Natural killer cell (primary cell): ENCODE data around the gene OR51A7. TPM values are rescaled to one million over a fixed set of nuclear protein-coding genes. Genes with fewer than 3 reads are reported as not detected.
"Not testable (repeated sequence)": the region's sequence is repeated elsewhere in the genome, so short reads cannot be mapped to it uniquely, and the experiment has no call there.

Experiments
- ATAC-seq, 3 donors: fragments of 150-1000 bp in 2 of 3; fragments of 200-7000 bp in 1 of 3; cut with Tn5 transposase; 1 replicate in 1 of 3; 2 replicates in 2 of 3; pipeline ENCODE4 v1.10.0; 2021; ENCODE audit warnings: mild to moderate bottlenecking in 2 of 3, moderate library complexity in 2 of 3
- DNase-seq, 2 donors: peaks; one replicate each; pipeline versions ENCODE4 v3.0.0 to v3.0.0-alpha.2; 2013 to 2021; ENCODE audit warnings: mixed read lengths in 1 of 2
- H3K27ac ChIP-seq: one replicate; pipeline ENCODE4 v1.5.1; 2013; ENCODE audit warnings: mild to moderate bottlenecking, low read length
- H3K27me3 ChIP-seq: one replicate; pipeline ENCODE4 v1.6.1; 2013; ENCODE audit warnings: low read length; ENCODE audit not compliant: control insufficient read depth, insufficient read depth
- H3K36me3 ChIP-seq: one replicate; pipeline ENCODE4 v1.6.1; 2013; ENCODE audit warnings: low read length; ENCODE audit not compliant: control insufficient read depth, insufficient read depth
- H3K4me1 ChIP-seq: one replicate; pipeline ENCODE4 v1.6.1; 2013; ENCODE audit warnings: low read length; ENCODE audit not compliant: control insufficient read depth, insufficient read depth
- H3K4me3 ChIP-seq: one replicate; pipeline ENCODE4 v1.5.1; 2013; ENCODE audit warnings: low read length
- H3K9me3 ChIP-seq: one replicate; pipeline ENCODE4 v1.6.1; 2013; ENCODE audit warnings: low read length; ENCODE audit not compliant: control insufficient read depth, insufficient read depth
- H3K27ac Mint-ChIP-seq, 2 donors: one replicate each; pipeline ENCODE4 v1.8.0; 2022; ENCODE audit warnings: mild to moderate bottlenecking in 2 of 2, mixed read lengths in 2 of 2, moderate library complexity in 1 of 2
- H3K27me3 Mint-ChIP-seq, 2 donors: one replicate each; pipeline ENCODE4 v1.8.0; 2022; ENCODE audit warnings: low read depth in 2 of 2, mixed read lengths in 2 of 2
- H3K36me3 Mint-ChIP-seq: one replicate; pipeline ENCODE4 v1.8.0; 2022; ENCODE audit warnings: mixed read lengths
- H3K4me1 Mint-ChIP-seq, 2 donors: one replicate each; pipeline ENCODE4 v1.8.0; 2022; ENCODE audit warnings: mixed read lengths in 2 of 2
- H3K4me3 Mint-ChIP-seq: one replicate; pipeline ENCODE4 v1.8.0; 2022; ENCODE audit warnings: mild to moderate bottlenecking, moderate library complexity, mixed read lengths
- H3K9me3 Mint-ChIP-seq, 2 donors: one replicate each; pipeline ENCODE4 v1.8.0; 2022; ENCODE audit warnings: mixed read lengths in 2 of 2
- WGBS: methylation state at CpG from one replicate; pipeline ENCODE4 v1.1.7; 2013; ENCODE audit warnings: missing lambda C conversion rate; ENCODE audit not compliant: insufficient coverage; 5-methylcytosine and 5-hydroxymethylcytosine counted together
- intact Hi-C: fragments of 100-400 bp; cut with micrococcal nuclease; formaldehyde crosslinking; loops from one replicate; pipeline ENCODE4 v1.14.2; 2022
- total RNA-seq, 4 donors: library from RNA; stranded (reverse); fragments of 120-200 nt in 1 of 4; gene quantifications; one replicate each; pipeline versions ENCODE4 v1.2.3 to v1.2.4, GENCODE V29; 2013 to 2022
- TF ChIP-seq, protein P1 (sequence below): fragments of 200-600 bp; IDR thresholded peaks from one replicate; pipeline ENCODE4 v1.8.0; 2022; ENCODE audit warnings: antibody characterized with exemption

OR51A7 gene, protein sequence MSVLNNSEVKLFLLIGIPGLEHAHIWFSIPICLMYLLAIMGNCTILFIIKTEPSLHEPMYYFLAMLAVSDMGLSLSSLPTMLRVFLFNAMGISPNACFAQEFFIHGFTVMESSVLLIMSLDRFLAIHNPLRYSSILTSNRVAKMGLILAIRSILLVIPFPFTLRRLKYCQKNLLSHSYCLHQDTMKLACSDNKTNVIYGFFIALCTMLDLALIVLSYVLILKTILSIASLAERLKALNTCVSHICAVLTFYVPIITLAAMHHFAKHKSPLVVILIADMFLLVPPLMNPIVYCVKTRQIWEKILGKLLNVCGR
- not detected for total RNA-seq
- not detected for total RNA-seq (2013)

DNA sequence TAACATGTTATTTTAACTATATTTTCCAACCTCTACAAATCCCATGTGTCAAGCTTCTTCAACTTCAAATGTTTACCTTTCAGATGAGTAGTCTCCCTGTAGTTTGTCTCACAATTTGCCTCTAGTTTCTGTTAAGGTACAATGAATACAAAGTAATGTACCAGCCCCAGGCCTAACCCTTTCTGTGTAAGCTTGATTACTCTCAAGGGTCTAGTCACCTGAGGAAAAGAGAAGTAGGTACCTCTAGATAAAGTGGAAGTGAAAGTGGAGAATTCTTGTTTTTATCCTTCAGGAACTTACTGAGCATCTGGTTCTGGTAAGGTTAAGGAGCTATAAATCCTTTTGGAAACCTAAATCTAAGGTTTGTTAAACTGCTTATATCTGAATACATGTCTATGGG lies at the start of gene OR51A7:
OR51A7 (plus strand) TSS at position 300 of the 400 bp plus-strand sequence. CDS start 3,587 bp downstream, outside the sequence.
- H3K36me3 ChIP-seq = no peaks in the 10 kb centered on the region
- Mint-ChIP-seq H3K36me3 (no peaks in the 10 kb centered on the region), H3K4me3 (no peak within 1 kb of the TSS), H3K27me3 (no peaks in the 10 kb centered on the region), H3K9me3 (no peaks in the 10 kb centered on the region), H3K27ac (no peak within 1 kb of the TSS), H3K4me1 (no peaks in the 10 kb centered on the region)
- DNase-seq (no peak), ATAC-seq (no peak)
- TF ChIP-seq, protein P1, sequence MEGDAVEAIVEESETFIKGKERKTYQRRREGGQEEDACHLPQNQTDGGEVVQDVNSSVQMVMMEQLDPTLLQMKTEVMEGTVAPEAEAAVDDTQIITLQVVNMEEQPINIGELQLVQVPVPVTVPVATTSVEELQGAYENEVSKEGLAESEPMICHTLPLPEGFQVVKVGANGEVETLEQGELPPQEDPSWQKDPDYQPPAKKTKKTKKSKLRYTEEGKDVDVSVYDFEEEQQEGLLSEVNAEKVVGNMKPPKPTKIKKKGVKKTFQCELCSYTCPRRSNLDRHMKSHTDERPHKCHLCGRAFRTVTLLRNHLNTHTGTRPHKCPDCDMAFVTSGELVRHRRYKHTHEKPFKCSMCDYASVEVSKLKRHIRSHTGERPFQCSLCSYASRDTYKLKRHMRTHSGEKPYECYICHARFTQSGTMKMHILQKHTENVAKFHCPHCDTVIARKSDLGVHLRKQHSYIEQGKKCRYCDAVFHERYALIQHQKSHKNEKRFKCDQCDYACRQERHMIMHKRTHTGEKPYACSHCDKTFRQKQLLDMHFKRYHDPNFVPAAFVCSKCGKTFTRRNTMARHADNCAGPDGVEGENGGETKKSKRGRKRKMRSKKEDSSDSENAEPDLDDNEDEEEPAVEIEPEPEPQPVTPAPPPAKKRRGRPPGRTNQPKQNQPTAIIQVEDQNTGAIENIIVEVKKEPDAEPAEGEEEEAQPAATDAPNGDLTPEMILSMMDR = no peak
- no peaks in the 10 kb centered on the region for H3K9me3 ChIP-seq
- H3K27me3 ChIP-seq = no peaks in the 10 kb centered on the region
- H3K27ac ChIP-seq = no peak within 1 kb of the TSS
- intact Hi-C loops = no loop called here
- H3K4me1 ChIP-seq = no peaks in the 10 kb centered on the region
- no peak within 1 kb of the TSS for H3K4me3 ChIP-seq

DNA sequence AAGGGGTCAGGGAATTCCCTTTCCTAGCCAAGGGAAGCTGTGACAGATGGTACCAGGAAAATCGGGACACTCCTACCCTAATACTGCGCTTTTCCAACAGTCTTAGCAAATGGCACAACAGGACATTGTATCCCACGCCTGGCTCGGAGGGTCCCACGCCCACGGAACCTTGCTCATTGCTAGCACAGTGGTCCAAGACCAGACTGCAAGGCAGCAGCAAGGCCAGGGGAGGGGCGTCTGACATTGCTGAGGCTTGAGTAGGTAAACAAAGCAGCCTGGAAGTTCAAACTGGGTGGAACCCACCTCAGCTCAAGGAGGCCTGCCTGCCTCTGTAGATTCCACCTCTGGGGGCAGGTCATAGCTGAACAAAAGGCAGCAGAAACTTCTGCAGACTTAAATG lies 49.3 kb upstream of the OR51A7 start:
- WGBS = 94% methylated on average over 7 of the region's 7 CpGs
- H3K27me3 Mint-ChIP-seq, H3K4me1 Mint-ChIP-seq, H3K4me3 ChIP-seq, DNase-seq, intact Hi-C loops, H3K4me3 Mint-ChIP-seq, ATAC-seq, H3K27ac Mint-ChIP-seq, H3K36me3 Mint-ChIP-seq, H3K27ac ChIP-seq, H3K36me3 ChIP-seq, H3K9me3 Mint-ChIP-seq, H3K27me3 ChIP-seq, H3K4me1 ChIP-seq, H3K9me3 ChIP-seq: not testable (repeated sequence)

DNA sequence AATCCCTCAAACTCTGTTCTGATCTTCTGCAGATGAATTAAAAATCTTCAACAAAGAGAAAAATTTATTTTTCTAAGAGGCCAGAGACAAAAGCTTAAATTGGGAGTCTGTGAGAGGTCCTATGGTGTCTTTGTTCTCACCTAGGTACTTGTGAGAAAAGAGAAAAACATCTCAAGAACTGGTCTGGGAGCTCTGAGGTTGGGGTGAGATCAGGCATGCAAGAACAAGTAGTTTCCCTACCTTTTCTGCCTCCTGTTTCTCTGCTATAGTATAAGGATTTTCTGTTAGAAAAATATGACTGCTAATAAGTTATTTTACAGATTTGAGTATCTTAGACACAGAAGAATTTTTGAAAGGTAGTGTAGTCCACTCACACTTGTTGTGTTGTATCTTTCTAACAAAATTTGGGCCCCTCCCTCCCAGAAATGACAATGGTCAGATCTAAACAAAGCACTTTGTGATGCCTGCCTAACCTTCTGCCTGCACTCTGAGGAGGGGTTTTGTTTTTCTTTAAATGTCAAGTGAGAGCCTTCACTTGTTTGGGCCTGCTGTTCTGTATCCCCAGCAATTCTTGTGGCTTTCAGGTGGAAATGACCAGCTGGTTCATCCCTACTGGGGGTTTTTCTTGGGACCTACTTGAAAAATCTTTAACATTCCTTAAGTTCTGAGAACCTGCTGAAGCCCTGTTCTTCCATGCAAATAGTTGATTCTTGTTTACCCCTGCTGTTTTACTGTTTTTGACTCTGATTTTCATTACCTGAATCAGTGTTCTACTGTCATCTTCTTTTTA lies 40.9 kb upstream of the OR51A7 start:
- H3K36me3 ChIP-seq = no peaks in the 10 kb centered on the region
- H3K9me3 ChIP-seq = no peaks in the 10 kb centered on the region
- H3K4me3 ChIP-seq = no peak overlapping the region
- TF ChIP-seq, protein P1 = no peak
- no peaks in the 10 kb centered on the region for H3K27me3 ChIP-seq
- ATAC-seq (no peak), DNase-seq (no peak)
- H3K4me1 Mint-ChIP-seq = no peaks in the 10 kb centered on the region
- H3K9me3 Mint-ChIP-seq = peaks cover 6 to 11% of the 10 kb centered on the region in 2 donors
- H3K4me3 Mint-ChIP-seq = no peak overlapping the region
- intact Hi-C loops = no loop called here
- H3K27me3 Mint-ChIP-seq = peaks cover 0 to 4% of the 10 kb centered on the region in 2 donors
- H3K36me3 Mint-ChIP-seq = no peaks in the 10 kb centered on the region
- H3K27ac Mint-ChIP-seq = no peak overlapping the region
- no peaks in the 10 kb centered on the region for H3K4me1 ChIP-seq
- no peak overlapping the region for H3K27ac ChIP-seq

DNA sequence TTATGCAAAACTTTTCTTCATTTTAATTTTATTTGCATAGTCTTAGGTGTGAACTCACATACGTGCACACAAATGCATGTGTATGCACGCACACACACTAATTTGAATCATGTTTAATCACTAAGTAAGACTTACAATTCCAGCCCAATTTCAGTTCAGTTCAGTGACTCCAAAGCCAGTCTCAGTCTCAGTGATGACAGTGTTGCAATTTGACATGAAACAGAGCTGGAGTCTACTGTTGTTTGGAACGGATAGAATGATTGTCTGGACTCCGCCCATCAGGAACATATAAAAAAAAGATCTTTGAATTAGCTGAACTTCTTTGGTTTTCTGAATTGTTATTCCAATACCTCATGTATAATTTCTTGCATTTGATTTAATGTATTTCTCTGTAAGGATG lies 39.7 kb upstream of the OR51A7 start:
- peaks cover 0 to 4% of the 10 kb centered on the region in 2 donors for H3K27me3 Mint-ChIP-seq
- no peak for DNase-seq
- Histone ChIP-seq H3K4me1 (no peaks in the 10 kb centered on the region), H3K9me3 (no peaks in the 10 kb centered on the region), H3K36me3 (no peaks in the 10 kb centered on the region), H3K4me3 (no peak overlapping the region), H3K27ac (no peak overlapping the region), H3K27me3 (no peaks in the 10 kb centered on the region)
- TF ChIP-seq, protein P1 = no peak
- H3K4me1 Mint-ChIP-seq = no peaks in the 10 kb centered on the region
- H3K27ac Mint-ChIP-seq = no peak overlapping the region
- H3K36me3 Mint-ChIP-seq = no peaks in the 10 kb centered on the region
- 93% methylated on average over 4 of the region's 4 CpGs for WGBS
- intact Hi-C loops = no loop called here
- no peak for ATAC-seq
- peaks cover 6 to 11% of the 10 kb centered on the region in 2 donors for H3K9me3 Mint-ChIP-seq
- H3K4me3 Mint-ChIP-seq = no peak overlapping the region
